Bronchial epithelial cell (primary cell): ENCODE measurements around the gene PLET1. TPM values are rescaled to one million over a fixed set of nuclear protein-coding genes. Genes with fewer than 3 reads are reported as not detected.

Source experiments
- DNase-seq: peaks from one replicate; pipeline ENCODE4 v3.0.0-alpha.2; 2010; ENCODE audit warnings: low read depth
- FAIRE-seq: peaks from 2 replicates; lab custom pipeline; 2011; peaks lifted over from hg19 to GRCh38; lab: Jason Lieb, UNC
- H3K27me3 ChIP-seq: 2 replicates; pipeline ENCODE4 v1.5.1; 2011; ENCODE audit warnings: low read length; ENCODE audit not compliant: control insufficient read depth, insufficient read depth
- H3K36me3 ChIP-seq: 2 replicates; pipeline ENCODE4 v1.5.1; 2011; ENCODE audit warnings: low read length; ENCODE audit not compliant: control insufficient read depth, insufficient read depth
- H3K4me3 ChIP-seq: 2 replicates; pipeline ENCODE4 v1.5.1; 2011; ENCODE audit warnings: mild to moderate bottlenecking, low read depth, low read length, control low read depth
- CTCF ChIP-seq: IDR thresholded peaks from 2 replicates; pipeline ENCODE4 v1.5.1; 2011; ENCODE audit warnings: mild to moderate bottlenecking, moderate library complexity, low read length, control low read depth, inconsistent platforms; ENCODE audit not compliant: insufficient read depth, severe bottlenecking
- total RNA-seq: library from RNA; depleted of rRNA; stranded (reverse); fragments of >200 nt; gene quantifications from 2 replicates; pipeline ENCODE4 v1.2.1, GENCODE V29; 2014

PLET1 gene
- total RNA-seq, 1 donor from 2014 or later, result not detected

GRCh38 chr11:112226062-112226830, 34.4 kb downstream of the PLET1 start, which contains the start of gene PTS:
PTS (plus strand) TSS chr11:112226428; CDS start chr11:112226444, 16 bp downstream.
- DNase-seq (peak; percentile 75), FAIRE-seq (no peak)
- TF ChIP-seq CTCF, result no peak
- H3K27me3 ChIP-seq, result no peaks in the 10 kb centered on the region
- H3K4me3 ChIP-seq, result peak within 1 kb of the TSS; percentile 72
- peaks cover 5% of the 10 kb centered on the region for H3K36me3 ChIP-seq

- TF ChIP-seq CTCF, result no peak
- Histone ChIP-seq H3K4me3 (peak overlapping the region; percentile 72), H3K27me3 (no peaks in the 10 kb centered on the region), H3K36me3 (peaks cover 5% of the 10 kb centered on the region)
- FAIRE-seq, result no peak
- no peak for DNase-seq
Measured at GRCh38 chr11:112225753-112226061, 35.0 kb downstream of the PLET1 start.

- FAIRE-seq, result no peak
- no peak for TF ChIP-seq CTCF
Measured at GRCh38 chr11:112223754-112224532, 36.7 kb downstream of the PLET1 start.

GRCh38 chr11:112223121-112223520, 37.5 kb downstream of the PLET1 start:
- Histone ChIP-seq H3K36me3 (no peaks in the 10 kb centered on the region), H3K27me3 (no peaks in the 10 kb centered on the region), H3K4me3 (no peak overlapping the region)
- TF ChIP-seq CTCF, result no peak
- FAIRE-seq (no peak), DNase-seq (peak; percentile 80)

More at GRCh38 chr11:112223754-112224532, 36.7 kb downstream of the PLET1 start:
- no peak for DNase-seq
- no peak overlapping the region for H3K4me3 ChIP-seq
- no peaks in the 10 kb centered on the region for H3K27me3 ChIP-seq
- H3K36me3 ChIP-seq, result no peaks in the 10 kb centered on the region

- FAIRE-seq (no peak), DNase-seq (no peak)
- no peak for TF ChIP-seq CTCF
- H3K36me3 ChIP-seq, result no peaks in the 10 kb centered on the region
- H3K4me3 ChIP-seq, result no peak overlapping the region
- H3K27me3 ChIP-seq, result no peaks in the 10 kb centered on the region
Measured at GRCh38 chr11:112222303-112222702, 38.4 kb downstream of the PLET1 start.
